Ishikawa (cell line): ENCODE data around the gene RPGRIP1L.

ENCODE experiments used
- CEBPB ChIP-seq: IDR thresholded peaks from 2 replicates; pipeline ENCODE4 v1.6.1; 2012
- CREB1 ChIP-seq: IDR thresholded peaks from 2 replicates; pipeline ENCODE4 v1.6.1; 2012; ENCODE audit warnings: low read depth
- EGR1 ChIP-seq: IDR thresholded peaks from 2 replicates; pipeline ENCODE4 v1.6.1; 2012
- EP300 ChIP-seq: IDR thresholded peaks from 2 replicates; pipeline ENCODE4 v1.6.1; 2012; ENCODE audit warnings: borderline replicate concordance
- FOXM1 ChIP-seq: IDR thresholded peaks from 2 replicates; pipeline ENCODE4 v1.6.1; 2012; ENCODE audit warnings: low read depth, borderline replicate concordance
- MAX ChIP-seq: IDR thresholded peaks from 2 replicates; pipeline ENCODE4 v1.6.1; 2012
- NFIC ChIP-seq: IDR thresholded peaks from 2 replicates; pipeline ENCODE4 v1.6.1; 2012
- RAD21 ChIP-seq: IDR thresholded peaks from 2 replicates; pipeline ENCODE4 v1.6.1; 2012; ENCODE audit warnings: low read depth
- REST ChIP-seq: IDR thresholded peaks from 2 replicates; pipeline ENCODE4 v1.6.1; 2012; ENCODE audit warnings: low read depth, mild to moderate bottlenecking
- TAF1 ChIP-seq: IDR thresholded peaks from 2 replicates; pipeline ENCODE4 v1.6.1; 2012; ENCODE audit warnings: low read depth, mild to moderate bottlenecking
- TCF12 ChIP-seq: IDR thresholded peaks from 2 replicates; pipeline ENCODE4 v1.6.1; 2012; ENCODE audit warnings: low read depth
- TEAD4 ChIP-seq: IDR thresholded peaks from 2 replicates; pipeline ENCODE4 v1.6.1; 2012
- USF1 ChIP-seq: IDR thresholded peaks from 2 replicates; pipeline ENCODE4 v1.6.1; 2012
- YY1 ChIP-seq: IDR thresholded peaks from 2 replicates; pipeline ENCODE4 v1.6.1; 2012; ENCODE audit warnings: low read depth
- ZBTB7A ChIP-seq: IDR thresholded peaks from 2 replicates; pipeline ENCODE4 v1.6.1; 2012; ENCODE audit warnings: low read depth

RPGRIP1L gene

GRCh38 chr16:53629607-53630312 is 73.9 kb downstream of the RPGRIP1L start:
- no peak for TF ChIP-seq USF1
- TF ChIP-seq REST, result no peak
- TF ChIP-seq CREB1, result no peak
- TF ChIP-seq RAD21, result no peak
- no peak for TF ChIP-seq TCF12
- no peak for TF ChIP-seq MAX
- TF ChIP-seq ZBTB7A, result no peak
- TF ChIP-seq EGR1, result no peak
- TF ChIP-seq TEAD4, result no peak
- no peak for TF ChIP-seq NFIC
- no peak for TF ChIP-seq YY1
- TF ChIP-seq TAF1, result no peak

- TF ChIP-seq EGR1 (no peak), TCF12 (no peak), USF1 (no peak), REST (no peak), ZBTB7A (no peak), MAX (no peak), TAF1 (no peak), EP300 (no peak), YY1 (no peak), RAD21 (no peak), CEBPB (no peak), FOXM1 (no peak), NFIC (no peak), TEAD4 (no peak), CREB1 (no peak)
Measured at GRCh38 chr16:53629151-53629550, 74.5 kb downstream of the RPGRIP1L start.

GRCh38 chr16:53626811-53627210 is 76.8 kb downstream of the RPGRIP1L start:
- TF ChIP-seq TAF1, result no peak
- no peak for TF ChIP-seq USF1
- TF ChIP-seq NFIC, result no peak
- no peak for TF ChIP-seq CREB1
- no peak for TF ChIP-seq RAD21
- no peak for TF ChIP-seq CEBPB
- TF ChIP-seq EP300, result no peak
- no peak for TF ChIP-seq MAX
- no peak for TF ChIP-seq TCF12
- TF ChIP-seq EGR1, result no peak
- no peak for TF ChIP-seq FOXM1

- TF ChIP-seq TAF1, result no peak
- no peak for TF ChIP-seq REST
- no peak for TF ChIP-seq USF1
Measured at GRCh38 chr16:53626161-53626560, 77.5 kb downstream of the RPGRIP1L start.
